Keratinocyte (primary cell): ENCODE measurements around the gene KRT14. TPM values are rescaled to one million over a fixed set of nuclear protein-coding genes. Genes with fewer than 3 reads are reported as not detected.

Experiments
- DNase-seq: peaks from one replicate; pipeline ENCODE4 v3.0.0-alpha.2; 2011; ENCODE audit warnings: low read depth, missing footprints, low spot score
- FAIRE-seq: peaks from 2 replicates; lab custom pipeline; 2011; peaks lifted over from hg19 to GRCh38; lab: Jason Lieb, UNC
- H2AFZ ChIP-seq: 2 replicates; pipeline ENCODE4 v1.6.0; 2012; ENCODE audit warnings: low read length, control low read depth, inconsistent platforms; ENCODE audit not compliant: control insufficient read depth
- H3K27ac ChIP-seq: 2 replicates; pipeline ENCODE4 v1.5.1; 2011; ENCODE audit warnings: low read length; ENCODE audit not compliant: control insufficient read depth, insufficient read depth
- H3K27me3 ChIP-seq: 3 replicates; pipeline ENCODE4 v1.6.0; 2011; ENCODE audit warnings: low read length; ENCODE audit not compliant: control insufficient read depth, insufficient read depth; ENCODE audit errors: extremely low read depth
- H3K36me3 ChIP-seq, 2 experiments: 2 replicates in 1 of 2; 3 replicates in 1 of 2; pipeline ENCODE4 v1.5.1; 2011; ENCODE audit warnings: low read length in 2 of 2, mild to moderate bottlenecking in 1 of 2; ENCODE audit not compliant: control insufficient read depth in 2 of 2, insufficient read depth in 2 of 2; ENCODE audit errors: extremely low read depth in 1 of 2
- H3K4me1 ChIP-seq: 3 replicates; pipeline ENCODE4 v1.5.1; 2011; ENCODE audit warnings: low read length; ENCODE audit not compliant: control insufficient read depth, insufficient read depth; ENCODE audit errors: extremely low read depth
- H3K4me2 ChIP-seq: 3 replicates; pipeline ENCODE4 v1.6.0; 2011; ENCODE audit warnings: low read depth, low read length; ENCODE audit not compliant: control insufficient read depth, insufficient read depth; ENCODE audit errors: extremely low read depth
- H3K4me3 ChIP-seq, 3 experiments: fragments of 200-600 bp in 1 of 3; sonication (generic) in 1 of 3; 2 replicates in 2 of 3; 3 replicates in 1 of 3; pipeline ENCODE4 v1.5.1; 2011 to 2016; ENCODE audit warnings: low read length in 3 of 3, mild to moderate bottlenecking in 3 of 3, control low read depth in 2 of 3, inconsistent platforms in 1 of 3, low read depth in 1 of 3, mixed read lengths in 1 of 3, mixed run types in 1 of 3, moderate library complexity in 1 of 3; ENCODE audit not compliant: control insufficient read depth in 2 of 3, insufficient read depth in 2 of 3; ENCODE audit errors: extremely low read depth in 1 of 3
- H3K79me2 ChIP-seq: 2 replicates; pipeline ENCODE4 v1.6.0; 2012; ENCODE audit warnings: low read length; ENCODE audit not compliant: control insufficient read depth, insufficient read depth
- H3K9ac ChIP-seq: 3 replicates; pipeline ENCODE4 v1.6.0; 2011; ENCODE audit warnings: low read length; ENCODE audit not compliant: control insufficient read depth, insufficient read depth; ENCODE audit errors: extremely low read depth
- H3K9me1 ChIP-seq: 3 replicates; pipeline ENCODE4 v1.6.0; 2011; ENCODE audit warnings: low read length; ENCODE audit not compliant: control insufficient read depth, insufficient read depth; ENCODE audit errors: extremely low read depth
- H3K9me3 ChIP-seq: 2 replicates; pipeline ENCODE4 v1.5.1; 2012; ENCODE audit warnings: low read depth, low read length; ENCODE audit not compliant: control insufficient read depth
- H4K20me1 ChIP-seq: 3 replicates; pipeline ENCODE4 v1.6.0; 2011; ENCODE audit warnings: low read length; ENCODE audit not compliant: control insufficient read depth, insufficient read depth; ENCODE audit errors: extremely low read depth
- CTCF ChIP-seq, 3 experiments: IDR thresholded peaks in 1 of 3; conservative IDR thresholded peaks in 1 of 3; optimal IDR thresholded peaks in 1 of 3; 2 replicates in 2 of 3; 3 replicates in 1 of 3; pipeline versions ENCODE3 to v1.5.1; 2011; ENCODE audit warnings: low read length in 3 of 3, mild to moderate bottlenecking in 3 of 3, moderate library complexity in 2 of 3, control low read depth in 1 of 3, inconsistent platforms in 1 of 3; ENCODE audit not compliant: insufficient read depth in 2 of 3; ENCODE audit errors: extremely low read depth in 1 of 3
- EZH2 ChIP-seq: IDR thresholded peaks from one replicate; pipeline ENCODE4 v1.6.1; 2012; ENCODE audit warnings: inconsistent platforms, mild to moderate bottlenecking, low read length, moderate library complexity
- dilution Hi-C: fragments of 300-500 bp; cut with MboI; formaldehyde crosslinking; loops from one replicate; pipeline ENCODE4 v1.7.0; 2020; ENCODE audit warnings: low sequenced_read_pairs; ENCODE audit not compliant: extremely low pct_ligation_motif_present
- polyA plus RNA-seq, 5 experiments: library from polyadenylated mRNA; depleted of rRNA in 3 of 5; stranded (reverse) in 3 of 5; stranded (forward) in 1 of 5; unstranded in 1 of 5; fragments of >200 nt; gene quantifications; 1 replicate in 1 of 5; 2 replicates in 3 of 5; 3 replicates in 1 of 5; pipeline versions ENCODE4 v1.2.1 to v1.2.3, GENCODE V29; 2011 to 2012; ENCODE audit warnings: missing spikeins in 2 of 5, low read depth in 1 of 5, low replicate concordance in 1 of 5

The KRT14 gene
- polyA plus RNA-seq, 1 donor (not counting 4 experiments of a cell fraction or from before 2014, with no cell fraction given) = 26,041 TPM

DNA sequence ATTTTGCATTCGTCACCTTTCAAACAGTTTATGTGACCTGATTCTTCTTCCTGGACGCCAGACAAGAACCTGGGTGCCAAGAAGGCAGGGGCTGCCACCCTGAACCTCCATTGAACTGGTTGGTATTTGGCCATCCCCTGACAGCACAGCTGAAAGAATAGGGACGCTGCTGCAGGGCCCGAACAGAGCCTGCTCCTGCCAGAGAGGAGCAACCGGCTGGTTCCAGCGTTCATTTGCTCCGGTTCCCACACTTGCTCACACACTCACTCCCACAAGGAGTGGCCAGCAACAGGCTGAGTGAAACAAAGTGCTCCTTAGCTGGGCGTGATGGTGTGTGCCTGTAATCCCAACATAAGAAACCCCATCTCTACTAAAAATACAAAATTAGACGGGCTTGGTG is 29.8 kb downstream of the KRT14 start:
- DNase-seq = no peak
- no peaks in the 10 kb centered on the region for H3K9me1 ChIP-seq
- dilution Hi-C loops = no loop called here
- TF ChIP-seq CTCF (optimal IDR thresholded peaks at IDR 0.05 in 1 of 3, IDR thresholded peaks at IDR 0.05 in 1 of 3, conservative IDR thresholded peaks at IDR 0.05 in 1 of 3; ENCODE audit: extremely low read depth in 1 of 3, insufficient read depth in 2 of 3, low read length in 3 of 3) (no peak), EZH2 (no peak)
- FAIRE-seq = no peak
- H4K20me1 ChIP-seq = no peaks in the 10 kb centered on the region
- no peak overlapping the region for H2AFZ ChIP-seq
- peaks cover 28% of the 10 kb centered on the region for H3K4me1 ChIP-seq
- no peaks in the 10 kb centered on the region for H3K79me2 ChIP-seq
- no peaks in the 10 kb centered on the region for H3K9me3 ChIP-seq
- H3K27ac ChIP-seq = no peak overlapping the region
- H3K4me2 ChIP-seq = no peak overlapping the region
- no peaks in the 10 kb centered on the region for H3K27me3 ChIP-seq
- no peak overlapping the region for H3K9ac ChIP-seq
- H3K4me3 ChIP-seq = no peak overlapping the region
- H3K36me3 ChIP-seq = no peaks in the 10 kb centered on the region

- Histone ChIP-seq H3K9me3 (no peaks in the 10 kb centered on the region), H3K36me3 (no peaks in the 10 kb centered on the region), H3K4me1 (peaks cover 28% of the 10 kb centered on the region), H3K4me2 (no peak overlapping the region), H2AFZ (no peak overlapping the region), H3K4me3 (no peak overlapping the region), H3K27ac (no peak overlapping the region), H3K79me2 (no peaks in the 10 kb centered on the region), H3K27me3 (no peaks in the 10 kb centered on the region), H4K20me1 (no peaks in the 10 kb centered on the region), H3K9ac (no peak overlapping the region), H3K9me1 (no peaks in the 10 kb centered on the region)
- no peak for DNase-seq
- FAIRE-seq = no peak
- dilution Hi-C loops = no loop called here
- TF ChIP-seq CTCF (optimal IDR thresholded peaks at IDR 0.05 in 1 of 3, IDR thresholded peaks at IDR 0.05 in 1 of 3, conservative IDR thresholded peaks at IDR 0.05 in 1 of 3; ENCODE audit: extremely low read depth in 1 of 3, insufficient read depth in 2 of 3, low read length in 3 of 3) (no peak), EZH2 (no peak)
Observed at GRCh38 chr17:41556306-41556705, 30.4 kb downstream of the KRT14 start.
